ENCODE results near the gene SSBP4. TPM values are rescaled to one million over a fixed set of nuclear protein-coding genes. Genes with fewer than 3 reads are reported as not detected.

SSBP4 gene
- total RNA-seq, 1 experiment from 2014 or later: 46.1 TPM

DNA sequence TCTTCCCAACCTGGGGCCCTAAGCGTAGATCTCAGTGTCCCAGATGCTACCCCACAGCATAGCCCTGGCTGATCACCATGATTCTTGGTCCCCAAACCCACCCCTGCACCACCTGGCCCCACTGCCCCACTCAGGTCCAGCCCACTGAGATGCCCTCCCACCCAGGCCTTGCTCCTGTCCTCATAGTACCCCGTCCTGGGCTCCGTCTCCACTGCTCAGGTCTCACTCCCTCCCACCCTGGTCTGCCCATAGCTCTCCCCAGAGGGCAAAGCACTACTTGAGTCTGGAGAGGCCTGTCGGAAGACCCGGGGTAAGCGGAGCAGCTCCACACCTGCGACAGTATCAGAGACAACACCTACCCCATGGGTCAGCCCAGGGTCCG lies 54.5 kb downstream of the SSBP4 start:
- H3K23ac ChIP-seq (ENCODE audit: insufficient read length, low read depth, low read length): no peak overlapping the region
- H3K27me3 Mint-ChIP-seq (ENCODE audit: low read depth): no peaks in the 10 kb centered on the region
- no peaks in the 10 kb centered on the region for H3K23me2 ChIP-seq (ENCODE audit: insufficient read length, low read depth, low read length, poor library complexity, severe bottlenecking)
- no peak overlapping the region for H3K18ac ChIP-seq (ENCODE audit: insufficient read length, low read depth, low read length)
- no peak overlapping the region for H3T11ph ChIP-seq (ENCODE audit: low read length)
- no peaks in the 10 kb centered on the region for H3K27me3 ChIP-seq (ENCODE audit: insufficient read depth, low read length)
- no peak overlapping the region; a peak in 1 of 7 replicates for H3K27ac Mint-ChIP-seq
- no peak overlapping the region for H3K14ac ChIP-seq (ENCODE audit: insufficient read depth, low read length)
- no peak overlapping the region for H2AK5ac ChIP-seq (ENCODE audit: insufficient read length, low read length)
- no peaks in the 10 kb centered on the region for H3K9me3 Mint-ChIP-seq
- H3K56ac ChIP-seq (ENCODE audit: insufficient read length, low read depth, low read length): no peak overlapping the region
- no peak for DNase-seq
- no peak overlapping the region for H2BK5ac ChIP-seq (ENCODE audit: insufficient read length, low read length)
- H3K79me1 ChIP-seq (ENCODE audit: insufficient read depth, low read depth, low read length, poor library complexity, severe bottlenecking): peaks cover 2% of the 10 kb centered on the region
- no peaks in the 10 kb centered on the region for H3K9me3 ChIP-seq (ENCODE audit: control insufficient read depth, low read depth, low read length)
- WGBS (ENCODE audit: extremely low coverage, insufficient read length, low lambda C conversion rate): no CpG with 5 or more reads among the region's 8 CpGs
- no peaks in the 10 kb centered on the region for H4K20me1 ChIP-seq (ENCODE audit: control insufficient read depth, insufficient read depth, insufficient read length)
- H4K8ac ChIP-seq (replicated peaks; ENCODE audit: insufficient read length, low read depth, low read length): no peak overlapping the region
- H3K4me1 ChIP-seq (ENCODE audit: insufficient read depth, low read length): no peaks in the 10 kb centered on the region
- H3K4me3 Mint-ChIP-seq: no peak overlapping the region
- no peak overlapping the region for H3K4ac ChIP-seq (ENCODE audit: low read depth, low read length)
- no peak overlapping the region for H2BK15ac ChIP-seq (ENCODE audit: low read depth, low read length)
- no peak overlapping the region for H3K9ac ChIP-seq (ENCODE audit: extremely low read depth, insufficient read length, low read length)
- H3K36me3 Mint-ChIP-seq (ENCODE audit: insufficient read depth in 1 of 3, low read depth in 3 of 3): peaks cover 0 to 2% (median 0%) of the 10 kb centered on the region in 3 experiments; a peak in 1 of 7 replicates
- H2BK20ac ChIP-seq (ENCODE audit: low read depth, low read length, poor library complexity, severe bottlenecking): no peak overlapping the region
- peaks cover 25 to 28% of the 10 kb centered on the region in 2 experiments for H3K4me1 Mint-ChIP-seq
- no peak overlapping the region for H3K4me2 ChIP-seq (ENCODE audit: insufficient read depth, insufficient read length, low read length)
- TF ChIP-seq, protein P1, sequence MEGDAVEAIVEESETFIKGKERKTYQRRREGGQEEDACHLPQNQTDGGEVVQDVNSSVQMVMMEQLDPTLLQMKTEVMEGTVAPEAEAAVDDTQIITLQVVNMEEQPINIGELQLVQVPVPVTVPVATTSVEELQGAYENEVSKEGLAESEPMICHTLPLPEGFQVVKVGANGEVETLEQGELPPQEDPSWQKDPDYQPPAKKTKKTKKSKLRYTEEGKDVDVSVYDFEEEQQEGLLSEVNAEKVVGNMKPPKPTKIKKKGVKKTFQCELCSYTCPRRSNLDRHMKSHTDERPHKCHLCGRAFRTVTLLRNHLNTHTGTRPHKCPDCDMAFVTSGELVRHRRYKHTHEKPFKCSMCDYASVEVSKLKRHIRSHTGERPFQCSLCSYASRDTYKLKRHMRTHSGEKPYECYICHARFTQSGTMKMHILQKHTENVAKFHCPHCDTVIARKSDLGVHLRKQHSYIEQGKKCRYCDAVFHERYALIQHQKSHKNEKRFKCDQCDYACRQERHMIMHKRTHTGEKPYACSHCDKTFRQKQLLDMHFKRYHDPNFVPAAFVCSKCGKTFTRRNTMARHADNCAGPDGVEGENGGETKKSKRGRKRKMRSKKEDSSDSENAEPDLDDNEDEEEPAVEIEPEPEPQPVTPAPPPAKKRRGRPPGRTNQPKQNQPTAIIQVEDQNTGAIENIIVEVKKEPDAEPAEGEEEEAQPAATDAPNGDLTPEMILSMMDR (conservative IDR thresholded peaks at IDR 0.05): no peak
- H3K27ac ChIP-seq (ENCODE audit: insufficient read length, low read depth, low read length): no peak overlapping the region
- H4K91ac ChIP-seq (ENCODE audit: insufficient read length, low read depth, low read length): no peak overlapping the region
- no peak overlapping the region for H2AFZ ChIP-seq (ENCODE audit: low read length)
- H4K5ac ChIP-seq (ENCODE audit: insufficient read length, low read depth, low read length): no peak overlapping the region
- no peak overlapping the region for H2BK120ac ChIP-seq (ENCODE audit: low read depth, low read length, poor library complexity, severe bottlenecking)
- H3K79me2 ChIP-seq (ENCODE audit: insufficient read depth, low read length): no peaks in the 10 kb centered on the region; the same call in 1 of the 2 replicates
- no peak overlapping the region for H2BK12ac ChIP-seq (ENCODE audit: insufficient read length, low read depth, low read length)

Measured in H9 (cell line).